Measurements from ENCODE around the gene PDZD4.

DNA sequence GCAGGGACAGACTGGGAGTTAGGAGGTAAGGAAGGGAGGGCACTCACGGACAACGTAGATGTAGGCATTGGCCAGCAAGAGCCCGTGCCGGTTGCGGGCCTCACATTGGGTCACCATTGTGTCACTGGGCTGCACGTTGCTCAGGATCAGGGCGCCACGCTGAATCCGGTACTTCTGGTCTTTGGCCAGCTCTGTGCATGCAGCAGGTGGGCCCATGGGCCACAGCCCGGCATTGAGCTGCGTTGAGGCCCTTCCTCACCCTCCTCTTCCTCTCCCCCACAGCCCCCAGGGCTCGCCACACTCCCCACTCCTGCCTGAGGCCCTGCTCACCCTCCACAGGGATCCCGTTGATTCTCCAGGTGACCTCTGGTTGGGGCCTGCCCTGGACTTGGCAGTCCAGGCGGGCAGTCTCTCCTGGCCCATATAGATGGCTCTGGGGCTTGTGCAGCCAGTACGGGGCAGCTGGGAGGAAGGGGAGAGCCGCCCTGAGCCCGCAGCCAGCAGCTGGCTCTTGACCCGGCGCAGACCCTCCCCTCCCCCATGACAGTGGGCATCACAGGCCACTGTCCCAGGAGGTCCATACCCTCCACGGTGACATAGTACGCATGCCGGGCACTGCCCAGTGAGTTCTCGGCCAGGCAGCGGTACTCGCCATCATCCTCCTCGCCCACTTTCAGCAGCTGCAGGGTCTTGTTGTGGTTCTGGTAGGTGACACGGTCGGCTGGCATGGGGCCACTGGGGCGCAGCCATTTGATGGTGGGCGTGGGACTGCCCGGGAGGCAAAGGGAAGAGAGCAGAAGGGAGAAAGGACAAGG, 39.3 kb upstream of the PDZD4 start:
- TF ChIP-seq FOXA1 (IDR thresholded peaks at IDR 0.05) (no peak), ARNT (IDR thresholded peaks at IDR 0.05) (no peak), ZNF384 (IDR thresholded peaks at IDR 0.05) (no peak), SP1 (IDR thresholded peaks at IDR 0.05) (no peak), FOXM1 (IDR thresholded peaks at IDR 0.05; ENCODE audit: borderline replicate concordance) (no peak), NFRKB (IDR thresholded peaks at IDR 0.05) (no peak)
- TF ChIP-seq, protein P1, sequence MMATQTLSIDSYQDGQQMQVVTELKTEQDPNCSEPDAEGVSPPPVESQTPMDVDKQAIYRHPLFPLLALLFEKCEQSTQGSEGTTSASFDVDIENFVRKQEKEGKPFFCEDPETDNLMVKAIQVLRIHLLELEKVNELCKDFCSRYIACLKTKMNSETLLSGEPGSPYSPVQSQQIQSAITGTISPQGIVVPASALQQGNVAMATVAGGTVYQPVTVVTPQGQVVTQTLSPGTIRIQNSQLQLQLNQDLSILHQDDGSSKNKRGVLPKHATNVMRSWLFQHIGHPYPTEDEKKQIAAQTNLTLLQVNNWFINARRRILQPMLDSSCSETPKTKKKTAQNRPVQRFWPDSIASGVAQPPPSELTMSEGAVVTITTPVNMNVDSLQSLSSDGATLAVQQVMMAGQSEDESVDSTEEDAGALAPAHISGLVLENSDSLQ (IDR thresholded peaks at IDR 0.05): no peak
